ENCODE results near the gene VWC2.

VWC2 gene

DNA sequence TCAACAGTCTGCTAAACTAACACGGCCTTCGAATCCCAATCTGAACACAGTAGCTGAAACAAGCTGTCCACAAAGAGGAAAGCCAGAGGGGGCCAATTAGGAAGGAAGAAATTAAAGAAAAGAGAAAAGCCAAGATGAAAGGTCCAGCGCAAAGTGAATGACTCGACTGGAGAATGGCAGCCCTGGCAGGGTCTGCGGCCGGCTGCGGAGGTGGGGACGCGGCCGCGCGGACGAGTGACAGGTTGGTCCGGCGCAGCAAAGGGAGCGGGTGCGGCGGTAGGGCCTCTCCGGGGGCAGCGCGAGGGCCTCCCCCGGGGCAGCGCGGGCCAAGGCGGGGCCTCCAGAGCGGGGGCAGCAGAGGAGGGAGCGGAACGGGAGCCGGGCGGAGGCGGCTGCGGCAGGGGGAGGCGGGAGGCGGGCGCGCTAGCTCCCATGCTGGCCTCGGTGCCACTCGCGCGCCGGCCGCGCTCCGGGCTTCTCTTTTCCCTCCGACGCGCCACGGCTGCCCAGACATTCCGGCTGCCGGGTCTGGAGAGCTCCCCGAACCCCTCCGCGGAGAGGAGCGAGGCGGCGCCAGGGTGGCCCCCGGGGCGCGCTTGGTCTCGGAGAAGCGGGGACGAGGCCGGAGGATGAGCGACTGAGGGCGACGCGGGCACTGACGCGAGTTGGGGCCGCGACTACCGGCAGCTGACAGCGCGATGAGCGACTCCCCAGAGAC, at the start of gene VWC2:
TSS of gene VWC2 (plus strand) at position 421 of the 718 bp plus-strand sequence. CDS start 1,798 bp downstream, outside the sequence.
- DNase-seq (ENCODE audit: low spot score): no peak

DNA sequence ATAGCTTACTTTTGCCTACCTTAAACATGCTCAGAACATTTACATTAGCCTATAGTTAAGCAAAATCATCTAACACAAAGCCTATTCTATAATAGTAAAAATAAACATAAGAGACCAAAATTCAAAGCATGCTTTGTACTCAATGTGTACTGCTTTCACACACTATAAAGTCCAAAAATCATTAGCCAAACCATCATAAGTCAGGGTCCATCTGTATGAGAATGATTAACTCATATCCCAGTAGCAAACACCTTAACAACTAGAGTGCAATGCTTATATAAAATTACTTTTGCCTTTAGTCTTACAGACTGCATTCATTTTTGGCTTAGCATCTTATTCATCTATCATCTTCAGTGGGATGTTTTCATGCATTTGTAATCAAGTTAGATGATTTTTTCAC, 49.4 kb upstream of the VWC2 start:
- no peak for DNase-seq (ENCODE audit: low spot score)

DNA sequence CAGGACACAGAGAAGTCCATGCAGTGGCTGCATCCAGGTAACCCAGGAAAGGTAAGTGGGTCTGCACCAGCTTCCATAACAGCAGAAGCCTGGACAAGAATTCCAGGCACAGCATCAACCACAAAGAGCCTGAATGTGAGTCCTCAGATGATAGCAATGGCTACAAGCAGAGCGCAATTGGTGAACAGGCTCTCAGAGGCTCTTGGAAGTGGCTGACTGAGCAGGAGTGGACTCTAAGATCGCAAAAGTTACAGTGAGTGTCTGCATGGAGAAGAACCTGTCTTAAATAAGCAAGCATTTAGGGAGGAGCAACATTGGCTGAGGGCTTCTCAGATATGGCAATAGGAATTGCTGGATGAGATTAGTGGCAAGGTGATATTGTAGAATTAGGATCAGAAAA, 41.6 kb upstream of the VWC2 start:
- DNase-seq (ENCODE audit: low spot score): no peak

DNA sequence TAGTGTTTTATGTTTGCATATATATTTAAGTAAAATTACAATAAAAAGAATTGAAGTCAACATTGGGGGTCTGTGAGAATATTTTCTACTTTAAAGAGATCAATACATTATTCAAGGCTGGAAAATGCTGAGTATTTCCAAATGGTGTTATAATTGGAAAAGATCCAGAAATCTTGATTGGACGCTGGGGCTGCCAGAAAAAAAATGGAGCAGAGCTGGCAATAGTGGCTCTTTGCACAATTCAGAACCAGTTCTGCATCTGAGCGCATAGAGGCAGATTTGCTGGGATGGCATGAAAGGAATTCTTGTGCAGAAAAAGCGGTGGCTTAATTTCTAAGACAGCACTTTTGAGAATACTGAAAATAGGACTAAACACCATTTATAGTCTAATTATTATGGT, 10.8 kb upstream of the VWC2 start:
- no peak for DNase-seq (ENCODE audit: low spot score)

DNA sequence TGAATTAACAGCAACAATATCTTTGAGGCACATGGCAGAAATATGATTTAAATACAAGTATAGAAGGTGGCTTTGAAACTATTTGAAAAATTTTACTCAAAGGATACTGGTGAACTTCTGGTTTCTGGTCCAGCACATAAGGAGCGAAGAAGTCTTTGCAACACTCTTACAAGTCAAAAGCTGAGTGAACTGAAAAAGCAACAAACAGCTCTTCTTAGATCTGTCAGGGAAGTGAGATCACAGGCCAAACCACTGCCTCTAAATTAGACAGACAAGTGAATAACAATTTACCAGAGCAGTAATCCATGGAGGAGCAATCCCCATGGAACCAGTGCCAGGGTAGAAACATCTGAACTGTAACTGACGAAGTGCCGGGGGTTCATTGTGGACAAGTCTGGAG, 9.6 kb upstream of the VWC2 start:
- no peak for DNase-seq (ENCODE audit: low spot score)

DNA sequence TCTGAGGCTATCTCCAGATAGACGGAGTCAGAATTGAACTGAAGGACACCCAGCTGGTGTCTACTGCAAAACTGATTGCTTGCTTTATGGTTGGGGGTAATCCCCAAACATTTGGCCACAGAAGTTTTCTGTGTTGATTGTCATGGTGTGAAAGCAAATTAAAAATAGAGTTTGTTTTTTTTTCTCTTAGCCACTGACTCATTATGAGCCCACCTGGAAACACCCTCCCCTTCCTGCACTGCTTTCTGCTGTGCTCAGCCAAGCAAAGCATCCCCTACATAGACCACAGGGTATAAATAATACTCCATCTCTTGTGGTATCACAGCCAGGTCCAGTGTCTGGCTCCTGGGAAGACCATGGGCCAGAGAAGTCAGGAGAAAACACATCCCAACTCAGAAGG, 6.5 kb upstream of the VWC2 start:
- no peak for DNase-seq (ENCODE audit: low spot score)

DNA sequence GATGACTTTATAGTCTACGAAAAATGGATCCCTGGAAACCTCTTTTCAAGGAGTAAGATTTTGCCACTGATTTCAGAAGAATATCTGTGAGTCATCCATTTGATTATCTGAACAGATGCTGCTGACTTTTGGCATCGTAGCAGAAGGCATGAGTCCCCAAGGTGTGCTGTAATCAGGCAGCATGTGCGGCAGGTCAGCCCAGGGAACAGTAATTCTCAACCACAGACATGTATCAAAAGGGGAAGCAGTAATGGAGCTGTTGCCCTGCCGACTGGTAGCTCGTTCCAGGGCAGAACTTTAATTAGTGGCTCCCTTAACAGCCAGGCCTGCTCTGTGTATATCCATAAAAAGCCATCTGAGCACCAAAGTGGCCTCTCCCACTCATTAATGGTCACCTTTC, 5.7 kb upstream of the VWC2 start:
- DNase-seq (ENCODE audit: low spot score): no peak

DNA sequence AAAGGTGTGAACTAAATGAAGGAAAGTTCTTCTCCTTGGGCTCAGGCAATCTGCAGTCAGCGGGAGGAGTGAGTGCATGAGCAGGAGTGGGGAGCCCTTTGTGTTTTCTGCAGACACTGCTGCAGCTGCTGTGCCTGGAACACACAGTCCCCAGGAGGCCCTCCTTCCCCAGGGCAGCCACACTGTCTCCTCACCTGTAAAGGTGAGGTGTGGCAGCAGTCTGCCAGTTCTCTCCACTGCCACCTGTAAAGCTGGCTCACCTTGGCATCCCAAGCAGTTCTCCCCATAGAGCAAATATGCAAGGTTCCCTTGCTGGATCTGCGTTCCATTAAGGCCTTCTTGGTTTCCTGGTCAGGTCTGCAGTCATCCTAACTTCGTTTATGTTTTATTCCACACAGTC, 5.2 kb upstream of the VWC2 start:
- DNase-seq (ENCODE audit: low spot score): no peak

DNA sequence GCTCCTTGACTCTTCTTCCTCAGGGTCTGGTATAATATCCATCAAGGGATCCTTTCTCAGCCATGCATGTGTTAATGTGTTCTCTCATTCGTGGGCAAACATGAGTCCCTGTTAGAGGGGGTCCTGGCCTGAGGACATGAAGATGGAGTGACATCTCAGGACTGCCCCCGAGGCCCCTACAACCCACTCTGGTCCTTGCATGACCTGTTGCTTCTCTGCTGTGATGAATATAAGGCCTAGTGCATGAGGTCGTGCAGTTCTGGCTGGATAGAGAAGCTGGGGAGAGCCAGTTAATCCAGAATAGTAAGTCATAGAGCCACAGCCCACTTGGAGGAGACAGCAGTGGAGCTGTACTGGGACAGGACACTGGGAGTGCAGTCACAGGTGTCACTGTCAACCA, 4.6 kb upstream of the VWC2 start:
- no peak for DNase-seq (ENCODE audit: low spot score)

DNA sequence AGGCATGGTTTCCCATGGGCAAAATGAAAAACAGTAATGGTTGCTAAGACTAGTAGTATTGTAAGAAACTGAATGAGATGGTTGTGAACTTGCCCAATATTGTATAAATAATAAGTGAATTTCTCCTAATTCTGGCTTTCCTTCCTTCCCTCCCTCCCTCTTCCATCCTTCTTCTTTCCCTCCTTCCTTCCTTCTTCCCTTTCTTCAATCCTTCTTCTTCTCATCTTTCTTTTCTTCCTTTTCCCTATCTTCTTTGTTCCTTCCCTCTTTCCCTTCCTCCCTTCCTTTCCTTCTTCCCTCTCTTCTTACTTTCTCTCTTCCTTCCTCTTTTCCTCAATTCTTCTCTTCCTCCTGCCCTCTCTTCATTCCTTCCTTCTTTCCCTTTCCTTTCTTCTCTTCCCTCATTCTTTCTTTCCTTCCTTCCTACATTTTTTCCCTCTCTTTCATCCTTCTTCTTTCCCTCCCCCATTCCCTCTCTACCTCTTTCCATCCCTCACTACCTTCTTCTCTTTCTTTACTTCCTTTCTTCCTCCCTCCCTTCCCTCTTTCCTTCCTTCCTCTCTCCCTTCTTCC, 4.1 kb upstream of the VWC2 start:
- no peak for DNase-seq (ENCODE audit: low spot score)

DNA sequence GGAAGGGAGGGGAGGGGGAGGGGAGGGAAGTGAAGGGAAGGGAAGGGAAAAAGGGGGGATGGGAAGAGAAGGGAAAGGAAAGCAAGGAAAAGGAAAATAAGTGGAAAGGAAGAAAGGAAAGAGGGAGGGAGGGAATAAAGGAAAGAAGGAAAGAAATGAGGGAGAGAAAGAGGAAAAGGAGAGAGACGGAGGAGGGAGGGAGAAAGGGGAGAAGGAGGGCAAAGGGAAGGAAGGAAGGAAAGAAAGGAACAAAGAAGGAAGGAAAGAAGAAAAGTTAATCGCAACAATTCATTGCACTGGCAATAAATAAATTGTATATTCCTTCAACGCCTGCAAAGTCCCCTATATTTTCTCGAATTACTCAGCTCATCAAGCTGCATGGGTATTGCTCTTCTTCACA, 2.6 kb upstream of the VWC2 start:
- DNase-seq (ENCODE audit: low spot score): no peak

DNA sequence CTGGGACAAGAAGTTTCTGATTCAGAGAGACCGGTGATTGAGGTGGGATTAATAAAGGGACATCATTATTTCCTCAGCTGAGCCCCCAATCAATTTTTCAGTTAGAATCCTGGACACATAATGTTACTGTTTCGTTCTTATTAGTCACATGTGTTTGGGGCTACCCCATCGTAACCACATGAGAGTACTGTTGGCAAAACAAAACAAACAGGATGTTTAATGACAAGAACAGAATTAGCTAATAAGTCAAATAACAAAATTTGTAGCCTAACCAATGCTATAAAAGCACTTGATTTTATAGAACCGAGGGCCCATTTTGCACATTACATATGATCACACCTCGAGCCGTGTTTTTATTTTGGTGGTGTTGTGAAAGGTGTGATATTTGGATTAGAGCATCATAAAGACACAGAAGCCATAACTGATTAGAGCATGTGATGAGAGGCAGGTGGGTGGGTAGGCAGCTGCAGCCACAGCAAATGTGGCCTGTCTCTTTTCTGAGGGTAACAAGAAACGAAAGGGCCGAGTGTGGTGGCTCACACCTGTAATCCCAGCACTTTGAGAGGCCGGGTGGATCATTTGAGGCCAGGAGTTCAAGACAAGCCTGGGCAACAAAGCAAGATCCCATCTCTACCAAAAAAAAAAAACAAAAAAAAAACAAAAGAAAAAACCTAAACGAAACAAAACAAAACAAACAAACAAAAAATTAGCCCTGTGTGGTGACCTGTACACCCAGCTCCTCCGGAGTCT, 1.8 kb upstream of the VWC2 start:
- no peak for DNase-seq (ENCODE audit: low spot score)

DNA sequence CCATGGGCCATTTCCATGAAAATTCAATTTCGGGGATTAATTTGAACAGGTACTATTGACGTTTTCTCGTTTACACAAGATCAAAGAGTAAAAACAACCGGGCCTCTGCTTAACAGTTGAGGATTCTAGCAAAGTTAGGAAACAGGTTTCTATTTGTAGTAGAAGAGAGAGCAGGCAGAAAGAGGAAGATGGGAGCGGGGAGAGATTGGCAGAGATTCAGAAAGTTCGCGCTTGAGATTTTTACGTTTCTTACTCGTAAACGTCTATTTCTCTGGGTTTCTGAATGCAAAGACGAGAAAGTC, 571 bp upstream of the VWC2 start:
- DNase-seq (ENCODE audit: low spot score): no peak

DNA sequence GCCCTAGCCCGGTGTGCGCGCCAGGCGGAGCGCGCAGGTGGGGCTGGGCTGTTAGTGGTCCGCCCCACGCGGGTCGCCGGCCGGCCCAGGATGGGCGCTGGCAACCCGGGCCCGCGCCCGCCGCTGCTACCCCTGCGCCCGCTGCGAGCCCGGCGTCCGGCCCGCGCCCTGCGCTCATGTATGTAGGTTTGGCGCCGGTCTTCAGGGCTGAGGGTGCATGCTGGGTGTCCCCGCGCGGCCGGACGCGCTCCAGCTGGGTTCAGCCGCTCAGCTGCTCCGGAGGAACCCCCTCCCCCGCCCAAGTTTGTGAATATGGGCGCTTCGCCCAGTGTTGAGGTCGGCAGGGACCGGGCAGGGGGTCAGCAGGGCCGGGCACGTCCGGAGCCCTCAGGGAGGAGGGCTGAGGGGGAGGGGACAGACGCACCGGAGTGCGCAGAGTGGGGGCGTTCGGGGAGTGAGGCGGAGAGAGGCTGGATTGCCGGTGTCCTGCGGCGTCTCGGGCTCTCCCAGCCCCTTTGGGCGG, 559 bp downstream of the VWC2 start:
- DNase-seq (ENCODE audit: low spot score): no peak

DNA sequence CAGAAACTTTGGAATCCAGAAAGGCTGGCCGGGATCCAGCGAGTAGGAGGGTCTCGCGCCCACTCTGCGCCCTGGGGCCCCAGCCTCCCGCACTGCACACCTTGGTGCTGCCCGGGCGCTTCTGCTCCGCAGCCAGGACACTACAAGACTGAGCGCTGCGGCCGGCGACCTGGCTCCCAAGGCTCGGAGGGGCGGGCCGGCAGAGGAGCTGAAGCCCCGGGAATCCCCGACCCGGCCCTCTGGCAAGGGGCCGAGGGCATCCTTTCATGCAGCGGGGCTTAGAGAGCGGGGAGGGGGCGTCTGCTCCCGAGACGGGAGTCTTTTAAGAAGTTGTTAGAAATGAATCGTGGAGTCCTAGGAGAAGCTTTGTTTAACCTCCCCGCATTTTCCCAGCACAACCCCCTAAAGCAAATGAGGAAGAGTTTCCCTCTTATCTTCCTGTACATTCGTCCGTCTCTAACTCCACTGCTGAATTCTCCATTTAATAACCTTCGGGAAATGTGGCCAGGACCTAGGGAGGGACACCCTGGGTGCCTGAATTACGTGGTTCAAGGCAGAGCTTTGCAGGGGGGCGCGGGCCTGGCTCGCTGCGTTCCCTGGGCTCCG, 1.1 kb downstream of the VWC2 start:
- no peak for DNase-seq (ENCODE audit: low spot score)

DNA sequence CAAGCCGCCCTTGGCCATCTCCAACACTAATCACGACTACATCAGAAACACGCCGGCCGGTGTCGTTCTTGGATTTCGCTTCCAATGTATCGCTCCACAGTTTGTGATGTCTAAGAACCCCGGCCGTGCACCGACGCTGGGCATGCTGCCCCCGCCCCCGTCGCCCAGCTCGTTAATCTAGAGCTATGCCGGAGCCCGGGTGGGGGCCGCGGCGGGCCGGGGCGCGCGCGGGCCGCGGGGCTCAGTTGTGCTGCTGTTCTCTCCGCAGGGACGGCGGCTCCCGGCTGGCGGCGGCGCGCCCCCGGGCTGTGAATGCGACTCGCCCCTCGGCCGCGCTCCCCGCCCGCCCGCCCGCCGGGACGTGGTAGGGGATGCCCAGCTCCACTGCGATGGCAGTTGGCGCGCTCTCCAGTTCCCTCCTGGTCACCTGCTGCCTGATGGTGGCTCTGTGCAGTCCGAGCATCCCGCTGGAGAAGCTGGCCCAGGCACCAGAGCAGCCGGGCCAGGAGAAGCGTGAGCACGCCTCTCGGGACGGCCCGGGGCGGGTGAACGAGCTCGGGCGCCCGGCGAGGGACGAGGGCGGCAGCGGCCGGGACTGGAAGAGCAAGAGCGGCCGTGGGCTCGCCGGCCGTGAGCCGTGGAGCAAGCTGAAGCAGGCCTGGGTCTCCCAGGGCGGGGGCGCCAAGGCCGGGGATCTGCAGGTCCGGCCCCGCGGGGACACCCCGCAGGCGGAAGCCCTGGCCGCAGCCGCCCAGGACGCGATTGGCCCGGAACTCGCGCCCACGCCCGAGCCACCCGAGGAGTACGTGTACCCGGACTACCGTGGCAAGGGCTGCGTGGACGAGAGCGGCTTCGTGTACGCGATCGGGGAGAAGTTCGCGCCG, 1.9 kb downstream of the VWC2 start:
- DNase-seq (ENCODE audit: low spot score): no peak

DNA sequence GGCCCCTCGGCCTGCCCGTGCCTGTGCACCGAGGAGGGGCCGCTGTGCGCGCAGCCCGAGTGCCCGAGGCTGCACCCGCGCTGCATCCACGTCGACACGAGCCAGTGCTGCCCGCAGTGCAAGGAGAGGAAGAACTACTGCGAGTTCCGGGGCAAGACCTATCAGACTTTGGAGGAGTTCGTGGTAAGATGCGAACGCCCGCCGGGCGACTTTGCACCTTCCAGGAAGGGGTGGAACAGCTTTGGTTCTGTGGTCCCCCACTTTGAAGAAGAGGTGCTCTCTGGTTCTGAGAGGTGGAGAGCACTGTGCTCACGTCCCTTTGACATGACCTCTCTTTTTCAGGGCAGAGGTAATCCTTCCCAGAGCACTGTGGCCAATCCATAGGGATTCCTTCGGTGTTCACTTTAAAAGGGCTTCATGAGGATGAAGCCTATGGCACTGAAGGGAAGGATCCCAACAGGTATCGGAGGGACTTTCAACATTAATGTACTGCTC, 2.6 kb downstream of the VWC2 start:
- no peak for DNase-seq (ENCODE audit: low spot score)

DNA sequence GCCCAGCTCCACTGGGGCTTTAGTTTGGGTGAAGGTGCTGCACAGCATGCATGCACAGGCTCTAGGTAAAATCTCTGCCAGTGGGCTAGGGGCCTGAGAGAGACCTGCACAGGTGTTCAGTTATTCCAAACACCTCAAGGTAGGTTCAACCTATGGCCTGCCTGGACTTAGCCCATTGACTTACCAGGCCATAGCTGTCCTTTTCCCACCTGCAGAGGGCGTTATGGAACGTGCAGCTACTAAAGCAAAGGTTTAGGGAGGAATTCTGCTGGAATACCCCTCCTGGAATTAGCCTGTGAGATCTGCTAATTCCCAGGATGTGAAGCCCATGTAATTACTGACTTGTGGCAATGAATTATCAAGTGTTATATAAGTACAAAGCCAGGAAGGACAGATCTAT, 3.6 kb downstream of the VWC2 start:
- no peak for DNase-seq (ENCODE audit: low spot score)

DNA sequence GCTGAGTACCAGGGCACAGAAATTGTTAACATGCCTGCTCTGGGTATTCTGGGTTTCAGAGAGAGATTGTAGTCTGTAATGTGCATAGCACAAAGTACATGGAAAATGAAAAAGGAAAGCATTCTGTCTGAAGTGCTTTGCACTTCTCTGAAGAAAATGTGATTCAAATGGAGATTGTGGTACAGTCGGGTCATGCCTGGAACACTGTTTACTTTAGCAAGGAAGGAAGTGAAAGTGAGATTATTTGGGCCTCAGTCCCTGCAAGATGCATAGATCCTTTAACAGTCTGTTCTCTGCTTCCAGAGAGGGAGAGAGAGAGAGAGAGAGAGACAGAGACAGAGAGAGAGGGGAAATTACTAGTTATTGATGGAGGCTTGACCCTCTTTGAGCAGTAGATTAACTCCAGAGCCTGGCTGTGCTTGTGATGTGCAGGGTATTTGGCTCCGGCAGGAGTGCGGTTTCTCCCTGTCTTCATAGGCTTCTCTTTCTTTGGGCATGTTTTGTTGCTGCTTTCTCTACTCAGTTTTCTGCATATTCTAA, 5.4 kb downstream of the VWC2 start:
- DNase-seq (ENCODE audit: low spot score): no peak

DNA sequence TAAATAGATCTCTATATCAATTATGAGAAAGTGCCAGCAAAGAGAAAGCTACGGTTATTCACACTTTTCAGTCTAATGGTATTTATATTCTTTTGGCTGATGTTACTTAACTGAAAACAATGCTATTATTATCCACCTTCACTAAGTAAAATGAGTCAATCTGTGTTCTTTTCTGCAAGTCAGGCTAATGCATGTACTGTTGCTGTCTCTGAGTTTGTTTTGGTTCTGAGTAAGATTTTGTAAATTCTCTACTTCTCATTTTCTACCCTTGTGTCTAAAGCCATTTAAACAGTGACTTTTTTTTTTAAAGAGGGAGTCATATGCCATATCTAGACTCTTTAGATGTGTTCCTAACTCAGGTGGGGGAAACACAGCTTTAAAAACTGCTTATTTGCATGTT, 7.5 kb downstream of the VWC2 start:
- no peak for DNase-seq (ENCODE audit: low spot score)

DNA sequence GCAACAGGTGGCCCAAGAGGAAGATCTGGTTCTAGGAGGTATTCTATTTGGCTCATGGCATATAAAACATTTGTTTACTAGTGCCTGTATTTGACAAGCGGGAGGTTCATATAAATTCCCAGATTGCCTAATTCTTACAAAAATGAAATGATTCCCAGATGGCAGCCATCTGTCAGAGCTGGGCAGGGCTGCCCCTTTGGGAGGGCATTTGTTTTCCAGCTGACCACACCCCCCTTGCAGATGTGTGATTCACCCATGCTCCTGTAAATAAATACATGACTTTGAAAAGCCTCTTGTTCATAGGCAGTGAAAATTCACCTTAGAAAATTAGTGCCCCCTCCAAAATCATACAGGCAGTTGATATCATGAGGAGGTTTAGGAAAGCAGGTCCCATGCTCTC, 8.6 kb downstream of the VWC2 start:
- no peak for DNase-seq (ENCODE audit: low spot score)

DNA sequence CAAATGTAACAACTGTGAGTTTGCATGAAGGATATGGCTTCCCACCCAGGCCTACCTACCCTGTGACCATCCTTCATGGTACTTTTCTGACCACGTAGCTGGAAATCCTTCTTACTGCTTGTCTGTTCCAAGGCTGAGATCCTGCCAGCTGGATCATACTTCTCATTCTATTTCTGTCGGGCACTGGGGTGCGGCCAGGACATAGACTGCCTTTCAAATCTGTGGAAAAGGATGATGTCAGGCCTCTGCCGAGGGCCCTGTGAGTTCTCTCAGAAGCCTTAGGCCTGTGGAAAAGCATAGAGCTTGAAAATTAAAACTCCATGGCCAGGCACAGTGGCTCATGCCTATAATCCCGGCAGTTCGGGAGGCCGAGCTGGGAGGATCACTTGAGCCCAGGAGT, 10.0 kb downstream of the VWC2 start:
- no peak for DNase-seq (ENCODE audit: low spot score)
